Right cardiac atrium (tissue), 5 donors: ENCODE results near the gene PUS3. TPM values are rescaled to one million over a fixed set of nuclear protein-coding genes. Genes with fewer than 3 reads are reported as not detected.

Experiments used
- ATAC-seq, 2 donors: fragments of 200-7000 bp; cut with Tn5 transposase; one replicate each; pipeline versions ENCODE4 v1.8.0 to v1.9.1; 2020; ENCODE audit warnings: moderate library complexity in 2 of 2, mild to moderate bottlenecking in 1 of 2
- DNase-seq, 3 donors: peaks; one replicate each; pipeline ENCODE4 v3.0.0-alpha.2; 2020
- H3K27ac ChIP-seq: one replicate; pipeline ENCODE4 v1.5.1; 2013; ENCODE audit warnings: mild to moderate bottlenecking, low read length, control low read depth, moderate library complexity
- H3K27me3 ChIP-seq: one replicate; pipeline ENCODE4 v1.6.1; 2013; ENCODE audit not compliant: control insufficient read depth, insufficient read depth
- H3K4me1 ChIP-seq: one replicate; pipeline ENCODE4 v1.6.1; 2013; ENCODE audit warnings: low read length; ENCODE audit not compliant: control insufficient read depth, insufficient read depth
- H3K4me3 ChIP-seq: one replicate; pipeline ENCODE4 v1.5.1; 2013; ENCODE audit warnings: low read length, control low read depth
- H3K9me3 ChIP-seq: one replicate; pipeline ENCODE4 v1.6.1; 2013; ENCODE audit warnings: low read length; ENCODE audit not compliant: control insufficient read depth
- WGBS: extraction: QIAGEN DNeasy Blood & Tissue Kit; methylation state at CpG from one replicate; pipeline ENCODE4 v1.1.7; 2013; 5-methylcytosine and 5-hydroxymethylcytosine counted together
- intact Hi-C, 4 donors: fragments of 100-400 bp; cut with DNase I; formaldehyde crosslinking; loops; one replicate each; pipeline versions ENCODE4 v1.11.0 to v1.14.0; 2022 to 2023
- polyA plus RNA-seq: library from polyadenylated mRNA; stranded (reverse); fragments of 200-250 nt; gene quantifications from one replicate; pipeline ENCODE4 v1.2.3, GENCODE V29; 2013
- total RNA-seq, 4 donors: library from RNA; stranded (reverse); fragmentation: NEBNext Ultra II Directional; extraction: Animal tissue kit (Norgen Biotek cat#: 25700); gene quantifications; one replicate each; pipeline ENCODE4 v1.2.1, GENCODE V29; 2021
- donor health status: healthy with polysubstance abuse.
- donor health status: DM: no; HTN: yes; CAD: no.
- donor health status: DM: no; HTN: no; CAD: no.
- donor health status: DM: no; HTN: yes; CAD: no; lungs with severe emphysema.
- donor health status: DM: yes; HTN: yes; CAD: no.

The PUS3 gene
- total and polyA plus RNA-seq, 5 donors: 5.7 to 9.5 (median 9.0) TPM

DNA sequence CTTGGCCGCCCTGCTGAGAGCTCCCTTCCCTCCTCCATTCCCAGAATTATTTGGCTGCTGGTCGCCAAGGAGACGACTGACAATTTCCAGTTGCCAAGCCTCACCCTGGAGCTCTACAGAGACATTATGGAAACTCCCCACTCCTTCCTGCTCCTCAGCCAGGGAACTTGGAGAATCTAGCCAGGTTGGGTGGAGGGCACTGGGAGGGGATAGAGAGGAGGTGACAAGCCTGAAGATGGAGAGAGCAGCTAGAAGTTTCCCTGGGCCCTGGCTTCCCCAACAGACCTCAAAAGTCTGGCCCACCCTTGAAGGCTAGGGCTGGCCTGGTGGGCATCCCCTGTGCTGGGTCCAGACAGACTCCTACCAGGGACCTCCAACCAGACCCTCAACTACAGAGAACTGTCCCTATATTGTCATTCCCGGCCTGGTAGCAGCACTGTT lies 36.1 kb upstream of the PUS3 start:
- H3K9me3 ChIP-seq: no peaks in the 10 kb centered on the region
- H3K27me3 ChIP-seq: no peaks in the 10 kb centered on the region
- peak in 2 of 3 donors; percentile 45 to 67 for DNase-seq
- no peak overlapping the region for H3K27ac ChIP-seq
- no peaks in the 10 kb centered on the region for H3K4me1 ChIP-seq
- H3K4me3 ChIP-seq: no peak overlapping the region
- peak; percentile 38 to 68 for ATAC-seq
- WGBS: 42% methylated on average over 4 of the region's 4 CpGs
- intact Hi-C loops: no loop called here

DNA sequence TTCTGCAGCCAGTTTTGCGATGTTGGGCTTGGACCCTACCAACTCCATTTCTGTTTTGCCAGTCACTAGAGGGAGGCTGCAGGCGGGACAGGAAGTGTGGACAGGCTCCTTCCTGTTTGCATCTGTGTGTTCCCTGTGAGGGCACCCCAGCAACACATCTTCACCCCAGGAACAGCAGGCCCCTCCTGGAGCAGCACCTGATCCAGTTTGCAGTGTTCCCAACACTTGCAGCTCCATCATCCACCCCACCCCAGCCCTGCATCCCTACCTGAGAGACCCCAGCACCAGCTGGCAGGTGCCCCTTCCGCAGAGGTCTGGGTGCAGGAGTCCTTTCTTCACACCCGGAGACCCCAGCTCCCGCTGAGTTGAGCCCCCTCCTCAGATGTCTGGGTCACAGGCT lies 35.4 kb upstream of the PUS3 start:
- H3K4me3 ChIP-seq: no peak overlapping the region
- H3K27ac ChIP-seq: no peak overlapping the region
- no peaks in the 10 kb centered on the region for H3K4me1 ChIP-seq
- WGBS: 89% methylated on average over 5 of the region's 5 CpGs
- intact Hi-C loops: no loop called here
- no peak for ATAC-seq
- DNase-seq: no peak
- no peaks in the 10 kb centered on the region for H3K27me3 ChIP-seq
- H3K9me3 ChIP-seq: no peaks in the 10 kb centered on the region

DNA sequence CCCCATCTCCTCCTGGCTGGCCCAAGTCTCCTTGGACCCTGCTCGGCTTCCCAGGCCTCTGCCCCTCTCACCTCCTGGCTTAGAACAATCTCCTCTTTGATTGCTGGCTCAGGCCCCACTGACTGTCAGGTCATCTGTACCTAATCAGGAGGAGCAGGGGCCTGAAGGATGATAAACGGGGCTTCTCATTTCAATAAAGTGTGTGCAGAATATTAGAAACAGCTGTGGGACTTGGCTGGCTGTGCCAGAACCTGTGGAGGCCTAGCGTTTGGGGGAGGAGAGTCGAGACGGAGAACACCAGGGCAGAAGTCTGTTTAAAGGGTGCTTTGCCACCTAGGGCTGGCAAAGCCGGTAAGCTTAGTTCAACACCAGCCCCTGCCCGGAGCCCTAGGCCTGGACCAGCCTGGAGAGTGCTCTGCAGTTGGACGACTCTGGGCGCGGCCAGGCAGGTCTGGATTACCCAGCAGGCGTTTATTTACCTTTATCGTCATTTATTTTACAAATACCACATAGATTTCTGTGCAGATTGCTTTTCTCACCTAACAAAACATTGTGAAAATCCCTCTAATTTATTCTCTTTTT lies 32.7 kb upstream of the PUS3 start:
- Histone ChIP-seq H3K9me3 (no peaks in the 10 kb centered on the region), H3K4me3 (no peak overlapping the region), H3K4me1 (no peaks in the 10 kb centered on the region), H3K27me3 (no peaks in the 10 kb centered on the region), H3K27ac (no peak overlapping the region)
- DNase-seq (no peak), ATAC-seq (peak in 1 of 2 donors; percentile 12)
- 72% methylated on average over 12 of the region's 12 CpGs for WGBS
- intact Hi-C loops: no loop called here

GRCh38 chr11:125935056-125935455 lies 32.0 kb upstream of the PUS3 start:
- DNase-seq: no peak
- H3K9me3 ChIP-seq: no peaks in the 10 kb centered on the region
- no peak for ATAC-seq
- H3K27me3 ChIP-seq: no peaks in the 10 kb centered on the region
- H3K4me3 ChIP-seq: no peak overlapping the region
- no peak overlapping the region for H3K27ac ChIP-seq
- intact Hi-C loops: no loop called here
- no peaks in the 10 kb centered on the region for H3K4me1 ChIP-seq
- WGBS: 97% methylated on average over 2 of the region's 2 CpGs

- Histone ChIP-seq H3K4me1 (no peaks in the 10 kb centered on the region), H3K27ac (no peak overlapping the region), H3K4me3 (no peak overlapping the region), H3K9me3 (no peaks in the 10 kb centered on the region), H3K27me3 (no peaks in the 10 kb centered on the region)
- DNase-seq (no peak), ATAC-seq (no peak)
- 95% methylated on average over 8 of the region's 8 CpGs for WGBS
- intact Hi-C loops: no loop called here
These were observed 31.5 kb upstream of the PUS3 start for GRCh38 chr11:125934473-125934872.

GRCh38 chr11:125933030-125933813 lies 30.2 kb upstream of the PUS3 start:
- 70% methylated on average over 12 of the region's 12 CpGs for WGBS
- intact Hi-C loops: no loop called here

DNA sequence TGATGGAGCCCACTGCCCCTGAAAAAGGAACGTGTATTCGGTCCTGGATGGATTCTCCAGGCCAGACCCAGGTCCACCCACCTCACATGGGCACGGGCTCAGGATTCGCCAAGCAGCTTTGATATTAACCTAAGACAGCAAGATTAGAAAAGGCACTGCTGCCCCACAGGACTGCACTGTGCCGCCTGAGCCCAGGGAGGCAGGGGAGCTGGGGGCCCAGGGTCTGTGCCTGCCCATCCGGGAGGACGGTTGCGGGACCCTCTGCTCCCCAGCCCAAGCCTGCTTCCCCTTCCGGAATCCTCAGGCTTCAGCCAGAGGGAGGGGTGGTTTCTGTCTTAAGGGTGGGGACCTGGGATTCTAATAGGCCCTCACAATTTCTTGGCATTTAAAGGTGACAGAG lies 29.3 kb upstream of the PUS3 start:
- Histone ChIP-seq H3K4me1 (no peaks in the 10 kb centered on the region), H3K4me3 (no peak overlapping the region), H3K27ac (no peak overlapping the region), H3K27me3 (no peaks in the 10 kb centered on the region), H3K9me3 (no peaks in the 10 kb centered on the region)
- no peak for ATAC-seq
- DNase-seq: no peak
- WGBS: 81% methylated on average over 9 of the region's 9 CpGs
- intact Hi-C loops: no loop called here

More at GRCh38 chr11:125933030-125933813, 30.2 kb upstream of the PUS3 start:
- Histone ChIP-seq H3K4me3 (no peak overlapping the region), H3K4me1 (no peaks in the 10 kb centered on the region), H3K9me3 (no peaks in the 10 kb centered on the region), H3K27ac (no peak overlapping the region), H3K27me3 (no peaks in the 10 kb centered on the region)
- DNase-seq: no peak
- ATAC-seq: no peak

DNA sequence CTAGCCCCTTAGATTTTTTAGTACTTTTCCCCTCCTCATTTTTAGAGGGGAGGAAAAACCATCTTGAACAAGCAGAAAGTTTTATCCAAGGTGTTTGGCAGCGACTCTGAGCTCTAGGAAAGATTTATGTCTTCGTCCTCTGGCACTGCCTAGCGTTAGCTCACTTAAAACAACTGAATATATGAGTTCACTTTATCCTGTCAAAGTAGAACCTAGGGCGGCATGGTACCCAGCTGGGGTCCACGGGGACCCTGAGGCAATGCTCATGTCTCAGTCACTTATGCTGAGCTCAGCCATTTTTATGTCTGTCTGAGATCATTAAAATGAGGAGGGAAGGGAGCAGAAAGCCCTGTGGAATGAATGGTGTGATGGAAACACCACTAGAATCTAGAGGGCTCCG lies 28.7 kb upstream of the PUS3 start:
- Histone ChIP-seq H3K27me3 (no peaks in the 10 kb centered on the region), H3K27ac (no peak overlapping the region), H3K9me3 (no peaks in the 10 kb centered on the region), H3K4me3 (no peak overlapping the region), H3K4me1 (no peaks in the 10 kb centered on the region)
- DNase-seq (no peak), ATAC-seq (no peak)
- intact Hi-C loops: no loop called here
- 79% methylated on average over 6 of the region's 6 CpGs for WGBS

DNA sequence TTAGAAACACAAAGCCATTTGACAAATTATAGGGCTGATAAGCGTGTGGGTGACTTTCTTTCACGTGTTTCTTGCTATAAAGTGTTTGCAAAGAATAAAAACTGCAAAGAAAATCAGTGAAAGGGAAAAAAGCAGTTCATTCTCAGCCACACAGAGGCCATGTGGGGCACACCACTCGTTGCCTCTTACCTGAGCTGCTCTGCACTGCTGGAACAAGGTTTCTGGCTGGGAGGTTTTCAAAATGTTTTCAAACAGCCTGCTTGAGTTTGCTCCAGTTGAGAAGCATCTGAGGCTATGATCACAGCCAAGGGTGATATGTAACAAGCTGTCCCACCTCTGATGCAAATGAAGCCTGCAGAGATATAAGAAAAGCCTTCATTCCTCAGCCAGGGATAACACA lies 28.1 kb upstream of the PUS3 start:
- DNase-seq: no peak

DNA sequence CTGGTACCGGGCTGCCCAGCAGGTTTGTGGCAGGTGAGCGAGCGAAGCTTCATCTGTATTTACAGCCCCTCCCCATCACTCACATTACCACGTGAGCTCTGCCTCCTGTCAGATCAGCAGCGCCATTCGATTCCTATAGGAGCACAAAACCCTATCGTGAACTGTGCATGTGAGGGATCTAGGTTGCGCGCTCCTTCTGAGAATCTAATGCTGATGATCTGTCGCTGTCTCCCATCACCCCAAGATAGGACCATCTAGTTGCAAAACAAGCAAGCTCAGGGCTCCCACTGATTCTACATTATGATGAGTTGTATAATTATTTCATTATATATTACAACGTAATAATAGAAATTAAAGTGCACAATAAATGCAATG lies 27.1 kb upstream of the PUS3 start:
- ATAC-seq (no peak), DNase-seq (no peak)
- 89% methylated on average over 11 of the region's 11 CpGs for WGBS
- no peaks in the 10 kb centered on the region for H3K4me1 ChIP-seq
- no peaks in the 10 kb centered on the region for H3K9me3 ChIP-seq
- intact Hi-C loops: no loop called here
- H3K4me3 ChIP-seq: no peak overlapping the region
- no peak overlapping the region for H3K27ac ChIP-seq
- no peaks in the 10 kb centered on the region for H3K27me3 ChIP-seq

More for the DNA sequence above, 28.1 kb upstream of the PUS3 start:
- intact Hi-C loops: no loop called here
- no peak for ATAC-seq
- 80% methylated on average over 3 of the region's 3 CpGs for WGBS
- no peak overlapping the region for H3K4me3 ChIP-seq
- H3K4me1 ChIP-seq: no peaks in the 10 kb centered on the region
- no peaks in the 10 kb centered on the region for H3K9me3 ChIP-seq
- H3K27me3 ChIP-seq: no peaks in the 10 kb centered on the region
- H3K27ac ChIP-seq: no peak overlapping the region

- Histone ChIP-seq H3K4me3 (no peak overlapping the region), H3K27me3 (no peaks in the 10 kb centered on the region), H3K9me3 (no peaks in the 10 kb centered on the region), H3K4me1 (no peaks in the 10 kb centered on the region), H3K27ac (no peak overlapping the region)
- intact Hi-C loops: no loop called here
- WGBS: 77% methylated on average over 9 of the region's 9 CpGs
- DNase-seq (no peak), ATAC-seq (no peak)
These were observed 26.6 kb upstream of the PUS3 start for GRCh38 chr11:125929445-125930075.
